Measurements from ENCODE around the gene TIMP2. TPM values are rescaled to one million over a fixed set of nuclear protein-coding genes. Genes with fewer than 3 reads are reported as not detected.

TIMP2 gene
- total RNA-seq, 1 donor from 2014 or later: 535 TPM

DNA sequence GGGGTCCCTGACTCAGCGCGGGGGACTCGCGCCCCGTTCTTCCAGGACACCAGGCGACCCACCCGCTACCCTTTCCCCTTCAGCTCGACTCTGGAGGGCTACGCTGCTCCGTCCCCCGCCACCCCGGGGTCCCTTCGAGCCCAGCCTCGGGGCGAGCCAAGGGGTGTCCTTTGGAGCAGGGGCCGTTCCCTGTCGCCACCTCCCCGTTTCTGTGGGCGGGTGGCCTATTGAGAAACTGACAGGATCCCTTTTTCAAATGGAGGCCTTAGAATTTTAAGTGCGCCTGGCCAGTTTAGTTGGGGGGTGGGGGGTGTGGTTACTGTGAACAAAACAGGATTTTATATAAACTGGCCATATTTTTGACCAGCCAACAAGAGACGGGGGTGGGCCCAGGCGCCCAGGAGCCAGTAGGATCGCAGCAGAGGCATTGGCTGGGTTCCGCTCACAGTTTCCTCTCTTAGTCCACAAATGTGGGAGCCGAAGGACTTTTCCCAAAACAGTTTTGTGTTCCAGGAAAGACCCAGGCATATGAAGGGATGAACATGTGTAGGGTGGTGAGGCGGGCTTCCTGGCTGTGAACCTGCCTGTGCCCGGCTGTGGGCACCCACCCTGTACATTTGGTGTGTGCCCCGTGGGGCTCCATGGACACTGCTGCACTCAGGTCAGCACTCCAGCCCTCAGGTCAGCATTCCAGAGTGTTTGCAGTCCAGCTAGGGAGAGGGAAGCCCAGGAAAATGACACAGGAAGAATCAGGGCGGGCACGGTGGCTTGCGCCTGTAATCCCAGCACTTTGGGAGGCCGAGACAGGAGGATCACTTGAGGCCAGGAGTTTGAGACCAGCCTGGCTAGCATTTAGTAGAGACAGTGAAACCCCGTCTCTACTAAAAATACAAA is 722 bp upstream of the TIMP2 start:
- H3K27ac Mint-ChIP-seq (ENCODE audit: unreplicated experiment): peak overlapping the region; percentile 76
- peaks cover 42% of the 10 kb centered on the region for H3K4me1 Mint-ChIP-seq (ENCODE audit: low read depth)
- H3K9me3 Mint-ChIP-seq (ENCODE audit: low read depth): no peaks in the 10 kb centered on the region
- no peak for DNase-seq (ENCODE audit: low spot score)
- TF ChIP-seq, protein P1, sequence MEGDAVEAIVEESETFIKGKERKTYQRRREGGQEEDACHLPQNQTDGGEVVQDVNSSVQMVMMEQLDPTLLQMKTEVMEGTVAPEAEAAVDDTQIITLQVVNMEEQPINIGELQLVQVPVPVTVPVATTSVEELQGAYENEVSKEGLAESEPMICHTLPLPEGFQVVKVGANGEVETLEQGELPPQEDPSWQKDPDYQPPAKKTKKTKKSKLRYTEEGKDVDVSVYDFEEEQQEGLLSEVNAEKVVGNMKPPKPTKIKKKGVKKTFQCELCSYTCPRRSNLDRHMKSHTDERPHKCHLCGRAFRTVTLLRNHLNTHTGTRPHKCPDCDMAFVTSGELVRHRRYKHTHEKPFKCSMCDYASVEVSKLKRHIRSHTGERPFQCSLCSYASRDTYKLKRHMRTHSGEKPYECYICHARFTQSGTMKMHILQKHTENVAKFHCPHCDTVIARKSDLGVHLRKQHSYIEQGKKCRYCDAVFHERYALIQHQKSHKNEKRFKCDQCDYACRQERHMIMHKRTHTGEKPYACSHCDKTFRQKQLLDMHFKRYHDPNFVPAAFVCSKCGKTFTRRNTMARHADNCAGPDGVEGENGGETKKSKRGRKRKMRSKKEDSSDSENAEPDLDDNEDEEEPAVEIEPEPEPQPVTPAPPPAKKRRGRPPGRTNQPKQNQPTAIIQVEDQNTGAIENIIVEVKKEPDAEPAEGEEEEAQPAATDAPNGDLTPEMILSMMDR (IDR thresholded peaks at IDR 0.05): no peak
- H3K36me3 Mint-ChIP-seq (ENCODE audit: low read depth): no peaks in the 10 kb centered on the region
- peak overlapping the region; percentile 52 for H3K4me3 Mint-ChIP-seq (ENCODE audit: unreplicated experiment)
- H3K27me3 Mint-ChIP-seq (ENCODE audit: low read depth): peaks cover 2% of the 10 kb centered on the region

DNA sequence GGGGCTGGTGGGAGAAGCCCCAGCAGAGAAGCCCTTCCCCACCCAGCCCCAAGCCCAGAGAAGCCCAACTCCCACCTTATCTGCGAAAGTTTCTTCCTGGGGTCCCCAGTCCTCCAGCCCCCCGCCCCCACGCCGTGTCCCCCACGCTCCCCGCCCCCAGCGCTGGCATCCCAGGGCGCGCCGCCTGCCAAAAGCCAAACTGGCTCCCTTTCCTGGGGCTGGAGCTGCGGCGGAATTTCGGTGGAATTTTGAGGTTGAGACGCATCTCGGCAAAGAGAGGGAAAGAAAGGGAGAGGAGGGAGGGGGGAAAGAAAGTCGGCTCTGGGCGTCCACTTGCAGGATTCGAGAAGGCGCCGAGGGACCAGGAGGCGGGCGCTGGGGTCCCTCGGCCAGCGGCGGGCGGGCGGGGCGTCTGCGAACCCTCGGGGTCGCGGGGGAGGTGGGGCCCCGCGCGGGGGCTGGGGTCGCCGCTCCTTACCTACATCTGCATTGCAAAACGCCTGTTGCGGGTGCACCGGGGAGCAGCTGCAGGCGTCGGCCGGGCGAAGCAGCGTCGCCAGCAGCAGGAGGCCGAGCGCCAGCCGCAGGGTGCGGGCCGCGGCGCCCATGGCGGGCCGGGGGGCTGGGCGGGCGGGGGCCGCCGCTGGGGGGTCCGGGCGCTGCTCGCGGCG is 571 bp downstream of the TIMP2 start:
- TF ChIP-seq, protein P1 (IDR thresholded peaks at IDR 0.05): no peak
- peak overlapping the region; percentile 79 for H3K4me3 Mint-ChIP-seq (ENCODE audit: unreplicated experiment)
- H3K36me3 Mint-ChIP-seq (ENCODE audit: low read depth): no peaks in the 10 kb centered on the region
- no peaks in the 10 kb centered on the region for H3K9me3 Mint-ChIP-seq (ENCODE audit: low read depth)
- peak overlapping the region; percentile 36 for H3K27ac Mint-ChIP-seq (ENCODE audit: unreplicated experiment)
- H3K4me1 Mint-ChIP-seq (ENCODE audit: low read depth): peaks cover 53% of the 10 kb centered on the region
- no peak for DNase-seq (ENCODE audit: low spot score)
- peaks cover 2% of the 10 kb centered on the region for H3K27me3 Mint-ChIP-seq (ENCODE audit: low read depth)

DNA sequence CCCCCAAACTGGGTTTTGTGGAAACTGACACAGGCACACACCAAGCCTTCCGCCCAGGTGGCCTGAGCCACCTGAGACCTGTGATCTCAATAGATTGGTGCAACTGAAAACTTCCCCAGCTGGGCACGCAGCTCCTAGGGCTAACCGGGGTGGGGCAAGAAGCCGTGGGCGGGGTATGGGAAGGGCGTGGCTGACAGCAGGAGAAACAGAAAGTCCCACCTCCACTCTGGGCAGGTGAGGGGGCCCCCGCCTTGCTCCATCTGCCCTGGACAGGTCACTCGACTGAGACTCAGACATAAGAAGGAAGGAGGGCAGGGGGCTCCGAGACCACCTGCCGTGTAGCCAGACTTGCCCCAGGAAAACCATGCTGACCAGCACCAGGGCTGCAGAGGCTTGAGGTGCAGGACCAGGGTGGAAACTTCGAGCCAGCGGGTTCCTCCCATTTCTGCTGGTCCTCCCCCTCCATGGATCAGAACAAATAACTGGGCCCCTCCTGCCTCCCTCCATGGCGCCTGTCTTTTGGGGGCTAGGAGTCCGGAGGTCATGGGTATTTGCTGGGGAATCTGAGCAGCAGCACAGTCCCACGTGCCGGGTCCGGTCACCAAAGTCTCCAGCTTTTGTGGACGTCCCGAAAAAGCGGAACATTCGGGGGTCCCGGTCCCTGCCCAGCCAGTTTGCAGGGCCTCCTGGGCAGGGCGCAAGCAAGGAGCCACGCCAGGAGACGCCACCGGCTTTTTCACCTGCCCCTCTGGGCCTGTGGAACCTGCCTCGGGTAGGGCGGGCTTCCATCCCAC is 1.3 kb downstream of the TIMP2 start:
- TF ChIP-seq, protein P1 (IDR thresholded peaks at IDR 0.05): no peak
- peak overlapping the region; percentile 65 for H3K27ac Mint-ChIP-seq (ENCODE audit: unreplicated experiment)
- peaks cover 2% of the 10 kb centered on the region for H3K27me3 Mint-ChIP-seq (ENCODE audit: low read depth)
- no peaks in the 10 kb centered on the region for H3K36me3 Mint-ChIP-seq (ENCODE audit: low read depth)
- peak overlapping the region; percentile 79 for H3K4me3 Mint-ChIP-seq (ENCODE audit: unreplicated experiment)
- H3K9me3 Mint-ChIP-seq (ENCODE audit: low read depth): no peaks in the 10 kb centered on the region
- H3K4me1 Mint-ChIP-seq (ENCODE audit: low read depth): peaks cover 59% of the 10 kb centered on the region
- DNase-seq (ENCODE audit: low spot score): no peak

DNA sequence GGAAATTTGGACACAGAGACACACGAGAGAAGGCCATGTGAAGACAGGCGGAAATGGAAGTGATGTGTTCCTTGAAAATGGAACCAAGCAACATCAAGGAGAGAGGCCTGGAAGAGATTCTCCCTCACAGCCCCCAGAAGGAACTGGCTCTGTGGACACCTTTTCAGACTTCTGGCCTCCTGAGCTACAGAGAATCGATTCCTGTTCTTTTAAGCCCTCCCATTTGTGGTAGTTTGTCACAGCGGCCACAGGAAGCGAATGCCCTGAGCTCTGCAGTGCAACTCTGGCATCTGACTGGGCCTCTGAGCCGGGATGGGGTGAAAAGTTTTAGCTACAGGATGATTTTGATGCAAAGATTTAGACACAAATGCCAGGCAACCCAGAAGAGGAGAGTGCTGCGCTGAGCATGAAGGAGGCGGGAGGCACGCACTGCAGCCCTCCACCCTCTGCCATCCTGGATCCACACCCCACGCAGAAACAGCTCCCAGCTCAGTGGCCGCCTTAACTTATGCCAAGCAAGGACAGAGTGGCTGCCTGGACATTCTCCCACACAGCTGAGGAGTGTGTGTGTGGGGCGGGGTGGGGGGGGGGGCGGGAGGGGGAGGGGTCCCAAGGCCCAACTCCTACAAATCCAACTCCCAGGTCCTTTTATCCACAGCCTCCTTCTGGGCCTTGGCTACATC is 2.2 kb downstream of the TIMP2 start:
- H3K4me3 Mint-ChIP-seq (ENCODE audit: unreplicated experiment): peak overlapping the region; percentile 79
- TF ChIP-seq, protein P1 (IDR thresholded peaks at IDR 0.05): no peak
- H3K9me3 Mint-ChIP-seq (ENCODE audit: low read depth): no peaks in the 10 kb centered on the region
- peaks cover under 1% of the 10 kb centered on the region for H3K27me3 Mint-ChIP-seq (ENCODE audit: low read depth)
- DNase-seq (ENCODE audit: low spot score): no peak
- H3K36me3 Mint-ChIP-seq (ENCODE audit: low read depth): no peaks in the 10 kb centered on the region
- peak overlapping the region; percentile 66 for H3K27ac Mint-ChIP-seq (ENCODE audit: unreplicated experiment)
- H3K4me1 Mint-ChIP-seq (ENCODE audit: low read depth): peaks cover 68% of the 10 kb centered on the region
